IPS-20b (cell line): ENCODE results near the gene TACC3.

ENCODE experiments used
- H3K27ac ChIP-seq: one replicate; pipeline ENCODE4 v1.5.1; 2013; ENCODE audit warnings: low read length
- H3K27me3 ChIP-seq: 2 replicates; pipeline ENCODE4 v1.6.1; 2013; ENCODE audit warnings: mild to moderate bottlenecking, low read length, inconsistent platforms; ENCODE audit not compliant: insufficient read depth
- H3K36me3 ChIP-seq: 2 replicates; pipeline ENCODE4 v1.6.1; 2013; ENCODE audit warnings: low read depth, mild to moderate bottlenecking, inconsistent platforms, low read length, moderate library complexity; ENCODE audit not compliant: insufficient read depth
- H3K4me1 ChIP-seq: 2 replicates; pipeline ENCODE4 v1.6.1; 2013; ENCODE audit warnings: mild to moderate bottlenecking, control low read depth, inconsistent platforms, low read length, moderate library complexity; ENCODE audit not compliant: insufficient read depth
- H3K4me3 ChIP-seq: 2 replicates; pipeline ENCODE4 v1.5.1; 2013; ENCODE audit warnings: mild to moderate bottlenecking, low read length, inconsistent platforms
- H3K9ac ChIP-seq: 2 replicates; pipeline ENCODE4 v1.6.1; 2013; ENCODE audit warnings: low read depth, mild to moderate bottlenecking, inconsistent platforms, low read length, moderate library complexity
- H3K9me3 ChIP-seq: 2 replicates; pipeline ENCODE4 v1.6.1; 2013; ENCODE audit warnings: mild to moderate bottlenecking, low read depth, low read length, inconsistent platforms; ENCODE audit not compliant: insufficient read depth

The TACC3 gene

GRCh38 chr4:1744552-1744951 is 23.2 kb downstream of the TACC3 start:
- Histone ChIP-seq H3K36me3 (peaks cover 54% of the 10 kb centered on the region), H3K27ac (no peak overlapping the region), H3K4me3 (no peak overlapping the region), H3K4me1 (no peaks in the 10 kb centered on the region), H3K27me3 (peaks cover 7% of the 10 kb centered on the region), H3K9ac (no peak overlapping the region), H3K9me3 (no peaks in the 10 kb centered on the region)

- H3K27me3 ChIP-seq: peaks cover 7% of the 10 kb centered on the region
- peaks cover 48% of the 10 kb centered on the region for H3K36me3 ChIP-seq
- H3K9ac ChIP-seq: no peak overlapping the region
- H3K9me3 ChIP-seq: no peaks in the 10 kb centered on the region
- no peaks in the 10 kb centered on the region for H3K4me1 ChIP-seq
- H3K27ac ChIP-seq: no peak overlapping the region
- H3K4me3 ChIP-seq: no peak overlapping the region
Measured at GRCh38 chr4:1745165-1745564, 23.8 kb downstream of the TACC3 start.

GRCh38 chr4:1745697-1746096 is 24.4 kb downstream of the TACC3 start:
- Histone ChIP-seq H3K27ac (no peak overlapping the region), H3K36me3 (peaks cover 43% of the 10 kb centered on the region)

GRCh38 chr4:1746265-1746691 is 25.0 kb downstream of the TACC3 start:
- H3K4me1 ChIP-seq: no peaks in the 10 kb centered on the region
- no peaks in the 10 kb centered on the region for H3K9me3 ChIP-seq
- peaks cover 37% of the 10 kb centered on the region for H3K36me3 ChIP-seq
- no peak overlapping the region for H3K4me3 ChIP-seq
- H3K27me3 ChIP-seq: peaks cover 7% of the 10 kb centered on the region
- no peak overlapping the region for H3K9ac ChIP-seq
- H3K27ac ChIP-seq: no peak overlapping the region

More at GRCh38 chr4:1745697-1746096, 24.4 kb downstream of the TACC3 start:
- H3K9ac ChIP-seq: no peak overlapping the region
- no peak overlapping the region for H3K4me3 ChIP-seq
- peaks cover 7% of the 10 kb centered on the region for H3K27me3 ChIP-seq
- no peaks in the 10 kb centered on the region for H3K9me3 ChIP-seq
- no peaks in the 10 kb centered on the region for H3K4me1 ChIP-seq

- no peak overlapping the region for H3K4me3 ChIP-seq
- H3K36me3 ChIP-seq: peaks cover 29% of the 10 kb centered on the region
- no peaks in the 10 kb centered on the region for H3K4me1 ChIP-seq
- H3K27ac ChIP-seq: no peak overlapping the region
- no peaks in the 10 kb centered on the region for H3K9me3 ChIP-seq
- no peak overlapping the region for H3K9ac ChIP-seq
- peaks cover 7% of the 10 kb centered on the region for H3K27me3 ChIP-seq
Measured at GRCh38 chr4:1746919-1747602, 25.7 kb downstream of the TACC3 start.

GRCh38 chr4:1747603-1747967 is 26.3 kb downstream of the TACC3 start:
- Histone ChIP-seq H3K27me3 (peaks cover 7% of the 10 kb centered on the region), H3K4me3 (no peak overlapping the region), H3K9ac (no peak overlapping the region), H3K27ac (no peak overlapping the region), H3K36me3 (peaks cover 24% of the 10 kb centered on the region), H3K4me1 (no peaks in the 10 kb centered on the region), H3K9me3 (no peaks in the 10 kb centered on the region)

- Histone ChIP-seq H3K36me3 (peaks cover 18% of the 10 kb centered on the region), H3K27ac (no peak overlapping the region), H3K4me1 (no peaks in the 10 kb centered on the region), H3K9ac (no peak overlapping the region), H3K9me3 (no peaks in the 10 kb centered on the region), H3K4me3 (peak overlapping the region; percentile 47; the same call in 1 of the 2 replicates), H3K27me3 (peaks cover 7% of the 10 kb centered on the region)
Measured at GRCh38 chr4:1748465-1748995, 27.2 kb downstream of the TACC3 start.

GRCh38 chr4:1749370-1749769 is 28.0 kb downstream of the TACC3 start:
- Histone ChIP-seq H3K4me1 (no peaks in the 10 kb centered on the region), H3K36me3 (peaks cover 9% of the 10 kb centered on the region), H3K27ac (no peak overlapping the region), H3K27me3 (peaks cover 7% of the 10 kb centered on the region), H3K9ac (no peak overlapping the region), H3K9me3 (no peaks in the 10 kb centered on the region), H3K4me3 (no peak overlapping the region)

- no peak overlapping the region for H3K4me3 ChIP-seq
- H3K4me1 ChIP-seq: no peaks in the 10 kb centered on the region
- peaks cover 7% of the 10 kb centered on the region for H3K27me3 ChIP-seq
- no peaks in the 10 kb centered on the region for H3K9me3 ChIP-seq
- H3K36me3 ChIP-seq: peaks cover 5% of the 10 kb centered on the region
- H3K27ac ChIP-seq: no peak overlapping the region
- H3K9ac ChIP-seq: no peak overlapping the region
Measured at GRCh38 chr4:1749826-1750225, 28.5 kb downstream of the TACC3 start.

- Histone ChIP-seq H3K4me1 (no peaks in the 10 kb centered on the region), H3K27me3 (peaks cover 7% of the 10 kb centered on the region), H3K9me3 (no peaks in the 10 kb centered on the region), H3K4me3 (no peak overlapping the region), H3K9ac (no peak overlapping the region), H3K27ac (no peak overlapping the region), H3K36me3 (no peaks in the 10 kb centered on the region)
Measured at GRCh38 chr4:1750381-1751154, 29.2 kb downstream of the TACC3 start.

- no peak overlapping the region for H3K27ac ChIP-seq
- H3K4me3 ChIP-seq: no peak overlapping the region
- no peaks in the 10 kb centered on the region for H3K9me3 ChIP-seq
- no peaks in the 10 kb centered on the region for H3K36me3 ChIP-seq
- H3K27me3 ChIP-seq: peaks cover 7% of the 10 kb centered on the region
- no peak overlapping the region for H3K9ac ChIP-seq
- H3K4me1 ChIP-seq: no peaks in the 10 kb centered on the region
Measured at GRCh38 chr4:1751155-1751918, 30.0 kb downstream of the TACC3 start.
